SK-N-SH treated with all-trans-retinoic acid at 6 μM for 48 hours (cell line): ENCODE results near the gene PANK2.

Experiments
- ARNTL ChIP-seq: fragments of 450-650 bp; formaldehyde crosslinking; IDR thresholded peaks from 2 replicates; pipeline ENCODE4 v1.5.0; 2020; ENCODE audit warnings: low read depth, mild to moderate bottlenecking, moderate library complexity, borderline replicate concordance
- ESRRG ChIP-seq: fragments of 250-450 bp; sonication (Bioruptor Pico); IDR thresholded peaks from 2 replicates; pipeline ENCODE4 v1.6.1; 2021; ENCODE audit warnings: mild to moderate bottlenecking
- OSR1 ChIP-seq: fragments of 250-450 bp; sonication (Bioruptor Pico); IDR thresholded peaks from 2 replicates; pipeline ENCODE4 v1.8.0; 2022; ENCODE audit warnings: moderate library complexity, mild to moderate bottlenecking, inconsistent platforms
- PPARA ChIP-seq: fragments of 250-450 bp; sonication (Bioruptor Pico); IDR thresholded peaks from 2 replicates; pipeline ENCODE4 v1.5.0; 2020; ENCODE audit warnings: mild to moderate bottlenecking, borderline replicate concordance
- RARB ChIP-seq: fragments of 250-450 bp; sonication (Bioruptor Pico); IDR thresholded peaks from 2 replicates; pipeline ENCODE4 v1.8.0; 2021; ENCODE audit warnings: mild to moderate bottlenecking, moderate library complexity
- TOX ChIP-seq: fragments of 250-450 bp; sonication (Bioruptor Pico); IDR thresholded peaks from 2 replicates; pipeline ENCODE4 v1.8.0; 2021; ENCODE audit warnings: mild to moderate bottlenecking, moderate library complexity, borderline replicate concordance
- ZC3H10 ChIP-seq: fragments of 250-450 bp; sonication (Bioruptor Pico); IDR thresholded peaks from 2 replicates; pipeline ENCODE4 v1.5.1; 2021; ENCODE audit warnings: mild to moderate bottlenecking, moderate library complexity
- ZFP30 ChIP-seq: fragments of 450-650 bp; formaldehyde crosslinking; IDR thresholded peaks from 2 replicates; pipeline ENCODE4 v1.5.0; 2022; ENCODE audit warnings: mild to moderate bottlenecking, moderate library complexity
- ZNF70 ChIP-seq: fragments of 450-650 bp; formaldehyde crosslinking; IDR thresholded peaks from 2 replicates; pipeline ENCODE4 v1.5.0; 2020; ENCODE audit warnings: mild to moderate bottlenecking, moderate library complexity
- ZNF8 ChIP-seq: fragments of 450-650 bp; formaldehyde crosslinking; IDR thresholded peaks from 2 replicates; pipeline ENCODE4 v1.5.0; 2020; ENCODE audit warnings: mild to moderate bottlenecking, moderate library complexity
- TF ChIP-seq, protein P1 (sequence below): fragments of 250-450 bp; sonication (Bioruptor Pico); IDR thresholded peaks from 2 replicates; pipeline ENCODE4 v1.5.0; 2020; ENCODE audit warnings: mild to moderate bottlenecking, moderate library complexity

DNA sequence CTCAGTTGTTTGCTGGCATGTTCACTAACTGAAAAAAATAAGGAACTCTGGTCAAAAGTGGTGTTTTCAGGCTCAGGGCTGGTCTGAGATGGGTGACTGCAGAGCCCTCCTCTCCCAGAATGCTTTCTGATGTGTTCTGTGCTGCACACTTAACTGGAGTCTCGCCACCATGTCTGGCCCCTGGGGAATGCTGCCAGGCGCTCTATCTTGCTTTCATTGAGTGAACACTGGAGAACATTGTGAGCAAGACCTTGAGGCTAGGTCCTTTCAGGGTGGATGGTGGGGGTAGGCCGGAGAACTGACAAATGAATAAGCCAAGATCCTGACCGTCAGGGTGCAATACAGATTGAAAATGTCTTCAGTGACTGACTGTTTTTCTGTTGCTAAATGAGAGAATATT, 19.5 kb downstream of the PANK2 start:
- no peak for TF ChIP-seq TOX (CRISPR knock-in tag)
- no peak for TF ChIP-seq PPARA (CRISPR knock-in tag)
- no peak for TF ChIP-seq ESRRG
- no peak for TF ChIP-seq ARNTL (CRISPR knock-in tag)
- no peak for TF ChIP-seq ZFP30
- TF ChIP-seq RARB (CRISPR knock-in tag): no peak
- TF ChIP-seq ZNF8 (CRISPR knock-in tag): no peak
- TF ChIP-seq ZNF70: no peak
- no peak for TF ChIP-seq OSR1 (CRISPR knock-in tag)
- TF ChIP-seq, protein P1, sequence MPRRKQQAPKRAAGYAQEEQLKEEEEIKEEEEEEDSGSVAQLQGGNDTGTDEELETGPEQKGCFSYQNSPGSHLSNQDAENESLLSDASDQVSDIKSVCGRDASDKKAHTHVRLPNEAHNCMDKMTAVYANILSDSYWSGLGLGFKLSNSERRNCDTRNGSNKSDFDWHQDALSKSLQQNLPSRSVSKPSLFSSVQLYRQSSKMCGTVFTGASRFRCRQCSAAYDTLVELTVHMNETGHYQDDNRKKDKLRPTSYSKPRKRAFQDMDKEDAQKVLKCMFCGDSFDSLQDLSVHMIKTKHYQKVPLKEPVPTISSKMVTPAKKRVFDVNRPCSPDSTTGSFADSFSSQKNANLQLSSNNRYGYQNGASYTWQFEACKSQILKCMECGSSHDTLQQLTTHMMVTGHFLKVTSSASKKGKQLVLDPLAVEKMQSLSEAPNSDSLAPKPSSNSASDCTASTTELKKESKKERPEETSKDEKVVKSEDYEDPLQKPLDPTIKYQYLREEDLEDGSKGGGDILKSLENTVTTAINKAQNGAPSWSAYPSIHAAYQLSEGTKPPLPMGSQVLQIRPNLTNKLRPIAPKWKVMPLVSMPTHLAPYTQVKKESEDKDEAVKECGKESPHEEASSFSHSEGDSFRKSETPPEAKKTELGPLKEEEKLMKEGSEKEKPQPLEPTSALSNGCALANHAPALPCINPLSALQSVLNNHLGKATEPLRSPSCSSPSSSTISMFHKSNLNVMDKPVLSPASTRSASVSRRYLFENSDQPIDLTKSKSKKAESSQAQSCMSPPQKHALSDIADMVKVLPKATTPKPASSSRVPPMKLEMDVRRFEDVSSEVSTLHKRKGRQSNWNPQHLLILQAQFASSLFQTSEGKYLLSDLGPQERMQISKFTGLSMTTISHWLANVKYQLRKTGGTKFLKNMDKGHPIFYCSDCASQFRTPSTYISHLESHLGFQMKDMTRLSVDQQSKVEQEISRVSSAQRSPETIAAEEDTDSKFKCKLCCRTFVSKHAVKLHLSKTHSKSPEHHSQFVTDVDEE (CRISPR knock-in tag): no peak
- TF ChIP-seq ZC3H10 (CRISPR knock-in tag): no peak
